Stimulated activated naive CD8-positive, alpha-beta T cell treated with anti-CD3 and anti-CD28 coated beads, Interleukin-15, Interleukin-2, amounts not matched to agents 100 ng/mL and 50 ng/mL, for 24 hours (primary cell): ENCODE results near the gene HPRT1.

Experiments used
- H3K27ac Mint-ChIP-seq: one replicate; pipeline ENCODE4 v1.8.0; 2021; ENCODE audit warnings: mild to moderate bottlenecking, mixed read lengths
- H3K27me3 Mint-ChIP-seq: one replicate; pipeline ENCODE4 v1.8.0; 2021; ENCODE audit warnings: mixed read lengths
- H3K36me3 Mint-ChIP-seq: one replicate; pipeline ENCODE4 v1.8.0; 2021; ENCODE audit warnings: low read depth, mixed read lengths
- H3K4me1 Mint-ChIP-seq: one replicate; pipeline ENCODE4 v1.8.0; 2021; ENCODE audit warnings: low read depth, mixed read lengths
- H3K4me3 Mint-ChIP-seq: one replicate; pipeline ENCODE4 v1.8.0; 2021; ENCODE audit warnings: mild to moderate bottlenecking, mixed read lengths
- H3K9me3 Mint-ChIP-seq: one replicate; pipeline ENCODE4 v1.8.0; 2021; ENCODE audit warnings: mixed read lengths

Gene HPRT1

GRCh38 chrX:134513091-134513490, 53.1 kb downstream of the HPRT1 start:
- Mint-ChIP-seq H3K4me1 (no peaks in the 10 kb centered on the region), H3K27me3 (no peaks in the 10 kb centered on the region), H3K36me3 (peaks cover 17% of the 10 kb centered on the region), H3K27ac (no peak overlapping the region), H3K9me3 (no peaks in the 10 kb centered on the region), H3K4me3 (no peak overlapping the region)

- Mint-ChIP-seq H3K36me3 (peaks cover 10% of the 10 kb centered on the region), H3K27me3 (no peaks in the 10 kb centered on the region), H3K4me1 (peaks cover 6% of the 10 kb centered on the region), H3K4me3 (no peak overlapping the region), H3K27ac (no peak overlapping the region), H3K9me3 (no peaks in the 10 kb centered on the region)
Observed at GRCh38 chrX:134520860-134521390, 61.0 kb downstream of the HPRT1 start.

GRCh38 chrX:134524181-134524580, 64.2 kb downstream of the HPRT1 start:
- Mint-ChIP-seq H3K36me3 (peaks cover 5% of the 10 kb centered on the region), H3K4me1 (peaks cover 6% of the 10 kb centered on the region), H3K4me3 (no peak overlapping the region), H3K27me3 (no peaks in the 10 kb centered on the region), H3K9me3 (no peaks in the 10 kb centered on the region), H3K27ac (no peak overlapping the region)

GRCh38 chrX:134525086-134525792, 65.3 kb downstream of the HPRT1 start:
- no peak overlapping the region for H3K4me3 Mint-ChIP-seq
- peaks cover 6% of the 10 kb centered on the region for H3K4me1 Mint-ChIP-seq
- no peaks in the 10 kb centered on the region for H3K27me3 Mint-ChIP-seq
- H3K9me3 Mint-ChIP-seq = no peaks in the 10 kb centered on the region
- H3K36me3 Mint-ChIP-seq = peaks cover 5% of the 10 kb centered on the region
- H3K27ac Mint-ChIP-seq = no peak overlapping the region

- Mint-ChIP-seq H3K4me1 (peaks cover 6% of the 10 kb centered on the region), H3K4me3 (no peak overlapping the region), H3K27ac (no peak overlapping the region), H3K27me3 (no peaks in the 10 kb centered on the region), H3K9me3 (no peaks in the 10 kb centered on the region), H3K36me3 (peaks cover 5% of the 10 kb centered on the region)
Observed at GRCh38 chrX:134526399-134526798, 66.4 kb downstream of the HPRT1 start.

GRCh38 chrX:134528960-134529359, 69.0 kb downstream of the HPRT1 start:
- H3K9me3 Mint-ChIP-seq = no peaks in the 10 kb centered on the region
- peaks cover 5% of the 10 kb centered on the region for H3K36me3 Mint-ChIP-seq
- no peaks in the 10 kb centered on the region for H3K27me3 Mint-ChIP-seq
- no peaks in the 10 kb centered on the region for H3K4me1 Mint-ChIP-seq
- H3K27ac Mint-ChIP-seq = no peak overlapping the region
- H3K4me3 Mint-ChIP-seq = no peak overlapping the region

- Mint-ChIP-seq H3K36me3 (peaks cover 5% of the 10 kb centered on the region), H3K4me1 (no peaks in the 10 kb centered on the region), H3K4me3 (no peak overlapping the region), H3K27me3 (no peaks in the 10 kb centered on the region), H3K27ac (no peak overlapping the region), H3K9me3 (no peaks in the 10 kb centered on the region)
Observed at GRCh38 chrX:134529481-134529880, 69.5 kb downstream of the HPRT1 start.

- Mint-ChIP-seq H3K36me3 (no peaks in the 10 kb centered on the region), H3K4me3 (no peak overlapping the region), H3K27ac (no peak overlapping the region), H3K9me3 (no peaks in the 10 kb centered on the region), H3K27me3 (no peaks in the 10 kb centered on the region), H3K4me1 (no peaks in the 10 kb centered on the region)
Observed at GRCh38 chrX:134530845-134531244, 70.9 kb downstream of the HPRT1 start.

GRCh38 chrX:134533352-134533751, 73.4 kb downstream of the HPRT1 start:
- Mint-ChIP-seq H3K9me3 (no peaks in the 10 kb centered on the region), H3K4me1 (no peaks in the 10 kb centered on the region), H3K36me3 (no peaks in the 10 kb centered on the region), H3K27me3 (no peaks in the 10 kb centered on the region), H3K27ac (no peak overlapping the region), H3K4me3 (no peak overlapping the region)

GRCh38 chrX:134533952-134534351, 74.0 kb downstream of the HPRT1 start:
- Mint-ChIP-seq H3K4me3 (no peak overlapping the region), H3K9me3 (no peaks in the 10 kb centered on the region), H3K27ac (no peak overlapping the region), H3K4me1 (no peaks in the 10 kb centered on the region), H3K36me3 (no peaks in the 10 kb centered on the region), H3K27me3 (no peaks in the 10 kb centered on the region)

GRCh38 chrX:134537179-134537955, 77.4 kb downstream of the HPRT1 start:
- H3K4me1 Mint-ChIP-seq = no peaks in the 10 kb centered on the region

GRCh38 chrX:134538316-134538715, 78.4 kb downstream of the HPRT1 start:
- H3K27ac Mint-ChIP-seq = no peak overlapping the region
- H3K36me3 Mint-ChIP-seq = no peaks in the 10 kb centered on the region
- H3K9me3 Mint-ChIP-seq = no peaks in the 10 kb centered on the region

More at GRCh38 chrX:134537179-134537955, 77.4 kb downstream of the HPRT1 start:
- no peaks in the 10 kb centered on the region for H3K36me3 Mint-ChIP-seq
- H3K27me3 Mint-ChIP-seq = peaks cover 3% of the 10 kb centered on the region
- no peak overlapping the region for H3K27ac Mint-ChIP-seq
- no peaks in the 10 kb centered on the region for H3K9me3 Mint-ChIP-seq
- no peak overlapping the region for H3K4me3 Mint-ChIP-seq

GRCh38 chrX:134541906-134542305, 81.9 kb downstream of the HPRT1 start:
- no peaks in the 10 kb centered on the region for H3K36me3 Mint-ChIP-seq
- no peak overlapping the region for H3K27ac Mint-ChIP-seq
- H3K27me3 Mint-ChIP-seq = peaks cover 20% of the 10 kb centered on the region
- H3K4me3 Mint-ChIP-seq = no peak overlapping the region
- H3K4me1 Mint-ChIP-seq = no peaks in the 10 kb centered on the region
- no peaks in the 10 kb centered on the region for H3K9me3 Mint-ChIP-seq

More at GRCh38 chrX:134538316-134538715, 78.4 kb downstream of the HPRT1 start:
- Mint-ChIP-seq H3K4me1 (no peaks in the 10 kb centered on the region), H3K4me3 (no peak overlapping the region), H3K27me3 (peaks cover 3% of the 10 kb centered on the region)

GRCh38 chrX:134542485-134542884, 82.5 kb downstream of the HPRT1 start:
- Mint-ChIP-seq H3K9me3 (no peaks in the 10 kb centered on the region), H3K4me1 (no peaks in the 10 kb centered on the region), H3K36me3 (no peaks in the 10 kb centered on the region), H3K27me3 (peaks cover 26% of the 10 kb centered on the region), H3K27ac (no peak overlapping the region), H3K4me3 (no peak overlapping the region)

- Mint-ChIP-seq H3K4me1 (peaks cover 4% of the 10 kb centered on the region), H3K4me3 (no peak overlapping the region), H3K9me3 (no peaks in the 10 kb centered on the region), H3K36me3 (no peaks in the 10 kb centered on the region), H3K27ac (no peak overlapping the region), H3K27me3 (peaks cover 33% of the 10 kb centered on the region)
Observed at GRCh38 chrX:134543288-134543687, 83.3 kb downstream of the HPRT1 start.
